OCI-LY3 (cell line): ENCODE data around the gene GFRA4.

Source experiments
- H2AFZ ChIP-seq: fragments of 200-600, 300-600 bp; shearing (Covaris generic); 2 replicates; pipeline ENCODE4 v1.6.0; 2014; ENCODE audit warnings: antibody characterized with exemption, low read depth, low read length
- H3K27ac ChIP-seq: fragments of 200-600, 300-600 bp; sonication (generic); 2 replicates; pipeline ENCODE4 v1.5.1; 2014; ENCODE audit warnings: mild to moderate bottlenecking, low read length, moderate library complexity, mixed read lengths
- H3K27me3 ChIP-seq: fragments of 200-600, 300-600 bp; sonication (generic); 2 replicates; pipeline ENCODE4 v1.6.1; 2014; ENCODE audit warnings: low read depth, low read length, mixed read lengths
- H3K36me3 ChIP-seq: fragments of 200-600, 300-600 bp; sonication (generic); replicated peaks from 2 replicates; pipeline ENCODE3; 2014; ENCODE audit warnings: low read depth, low read length, mixed read lengths
- H3K4me1 ChIP-seq: fragments of 300-600, 200-600 bp; sonication (generic); 2 replicates; pipeline ENCODE4 v1.6.1; 2014; ENCODE audit warnings: low read length, mixed read lengths
- H3K4me2 ChIP-seq: fragments of 200-600, 300-600 bp; sonication (generic); 2 replicates; pipeline ENCODE4 v1.6.1; 2014; ENCODE audit warnings: low read length, mixed read lengths
- H3K4me3 ChIP-seq: fragments of 300-600, 200-600 bp; sonication (generic); 2 replicates; pipeline ENCODE4 v1.5.1; 2014; ENCODE audit warnings: antibody characterized with exemption, mild to moderate bottlenecking, low read length, moderate library complexity
- H3K79me2 ChIP-seq: fragments of 300-600, 200-600 bp; shearing (Covaris generic); 2 replicates; pipeline ENCODE4 v1.6.1; 2014; ENCODE audit warnings: mild to moderate bottlenecking, low read length, mixed read lengths
- H3K9ac ChIP-seq: fragments of 300-600, 200-600 bp; shearing (Covaris generic); 2 replicates; pipeline ENCODE4 v1.6.0; 2014; ENCODE audit warnings: mild to moderate bottlenecking, low read length, moderate library complexity
- H3K9me3 ChIP-seq: fragments of 200-600, 300-600 bp; shearing (Covaris generic); 2 replicates; pipeline ENCODE4 v1.6.1; 2014; ENCODE audit warnings: low read length, mixed read lengths; ENCODE audit not compliant: insufficient read depth
- H4K20me1 ChIP-seq: fragments of 200-600, 300-600 bp; sonication (generic); 2 replicates; pipeline ENCODE4 v1.6.1; 2016; ENCODE audit warnings: low read length, mixed read lengths; ENCODE audit not compliant: insufficient read depth
- EZH2phosphoT487 ChIP-seq: fragments of 200-600 bp; shearing (Covaris generic); IDR thresholded peaks from 2 replicates; pipeline ENCODE4 v1.6.1; 2018; ENCODE audit warnings: antibody characterized with exemption, mixed run types, low read depth
- TF ChIP-seq, protein P1 (sequence below): fragments of 200-600, 300-600 bp; sonication (generic); IDR thresholded peaks from 2 replicates; pipeline ENCODE4 v1.5.1; 2014; ENCODE audit warnings: antibody characterized with exemption, low read length, low read depth

GFRA4 gene

GRCh38 chr20:3689978-3690377 lies 26.8 kb upstream of the GFRA4 start:
- Histone ChIP-seq H3K4me3 (no peak overlapping the region), H3K36me3 (no peaks in the 10 kb centered on the region), H4K20me1 (no peaks in the 10 kb centered on the region)

DNA sequence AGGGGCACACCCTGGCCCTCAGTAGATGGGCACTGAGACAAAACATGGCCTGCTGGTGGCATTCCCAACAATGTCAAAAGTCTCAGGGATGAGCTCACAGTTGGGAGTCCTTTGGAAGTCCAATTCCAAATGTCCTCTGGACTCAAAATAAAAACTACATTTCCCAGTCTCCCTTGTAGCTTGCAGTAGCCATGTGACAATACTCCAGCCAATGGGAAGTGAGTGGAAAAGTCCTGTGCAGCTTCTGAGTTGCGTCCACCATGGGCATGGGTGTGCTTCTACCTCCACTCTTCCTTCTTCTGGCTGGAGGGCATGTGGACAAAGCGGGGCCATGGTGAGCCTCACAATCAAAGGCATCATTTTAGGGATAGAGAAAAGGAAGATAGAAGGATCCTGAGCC lies 24.5 kb upstream of the GFRA4 start:
- H3K27me3 ChIP-seq = 0 out of 2 replicates have a peak, but pooled peaks cover 3% of the 10 kb centered on the region
- H3K36me3 ChIP-seq = no peaks in the 10 kb centered on the region
- no peaks in the 10 kb centered on the region for H3K9me3 ChIP-seq
- no peak overlapping the region for H2AFZ ChIP-seq
- TF ChIP-seq EZH2phosphoT487 = no peak
- TF ChIP-seq, protein P1, sequence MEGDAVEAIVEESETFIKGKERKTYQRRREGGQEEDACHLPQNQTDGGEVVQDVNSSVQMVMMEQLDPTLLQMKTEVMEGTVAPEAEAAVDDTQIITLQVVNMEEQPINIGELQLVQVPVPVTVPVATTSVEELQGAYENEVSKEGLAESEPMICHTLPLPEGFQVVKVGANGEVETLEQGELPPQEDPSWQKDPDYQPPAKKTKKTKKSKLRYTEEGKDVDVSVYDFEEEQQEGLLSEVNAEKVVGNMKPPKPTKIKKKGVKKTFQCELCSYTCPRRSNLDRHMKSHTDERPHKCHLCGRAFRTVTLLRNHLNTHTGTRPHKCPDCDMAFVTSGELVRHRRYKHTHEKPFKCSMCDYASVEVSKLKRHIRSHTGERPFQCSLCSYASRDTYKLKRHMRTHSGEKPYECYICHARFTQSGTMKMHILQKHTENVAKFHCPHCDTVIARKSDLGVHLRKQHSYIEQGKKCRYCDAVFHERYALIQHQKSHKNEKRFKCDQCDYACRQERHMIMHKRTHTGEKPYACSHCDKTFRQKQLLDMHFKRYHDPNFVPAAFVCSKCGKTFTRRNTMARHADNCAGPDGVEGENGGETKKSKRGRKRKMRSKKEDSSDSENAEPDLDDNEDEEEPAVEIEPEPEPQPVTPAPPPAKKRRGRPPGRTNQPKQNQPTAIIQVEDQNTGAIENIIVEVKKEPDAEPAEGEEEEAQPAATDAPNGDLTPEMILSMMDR = no peak
- no peak overlapping the region for H3K9ac ChIP-seq
- H3K4me1 ChIP-seq = peaks cover 3% of the 10 kb centered on the region; the same call in 1 of the 2 replicates
- H4K20me1 ChIP-seq = no peaks in the 10 kb centered on the region
- H3K79me2 ChIP-seq = no peaks in the 10 kb centered on the region
- H3K4me2 ChIP-seq = no peak overlapping the region
- H3K4me3 ChIP-seq = no peak overlapping the region
- H3K27ac ChIP-seq = no peak overlapping the region

More at GRCh38 chr20:3689978-3690377, 26.8 kb upstream of the GFRA4 start:
- H3K4me2 ChIP-seq = no peak overlapping the region
- H3K27ac ChIP-seq = no peak overlapping the region
- H3K9ac ChIP-seq = no peak overlapping the region
- peaks cover 3% of the 10 kb centered on the region; the same call in 1 of the 2 replicates for H3K4me1 ChIP-seq
- no peaks in the 10 kb centered on the region for H3K79me2 ChIP-seq
- TF ChIP-seq EZH2phosphoT487 = no peak
- TF ChIP-seq, protein P1 = no peak
- H2AFZ ChIP-seq = no peak overlapping the region
- no peaks in the 10 kb centered on the region for H3K9me3 ChIP-seq
- H3K27me3 ChIP-seq = no peaks in the 10 kb centered on the region

- H3K4me3 ChIP-seq = no peak overlapping the region
- no peaks in the 10 kb centered on the region for H4K20me1 ChIP-seq
- H3K9me3 ChIP-seq = no peaks in the 10 kb centered on the region
- no peak for TF ChIP-seq EZH2phosphoT487
- TF ChIP-seq, protein P1 = no peak
- no peak overlapping the region for H3K9ac ChIP-seq
- no peaks in the 10 kb centered on the region for H3K36me3 ChIP-seq
- H3K4me2 ChIP-seq = no peak overlapping the region
- no peak overlapping the region for H2AFZ ChIP-seq
- peaks cover 3% of the 10 kb centered on the region; the same call in 1 of the 2 replicates for H3K4me1 ChIP-seq
- H3K79me2 ChIP-seq = no peaks in the 10 kb centered on the region
- no peak overlapping the region for H3K27ac ChIP-seq
- 0 out of 2 replicates have a peak, but pooled peaks cover 3% of the 10 kb centered on the region for H3K27me3 ChIP-seq
Measured at GRCh38 chr20:3686867-3687321, 23.7 kb upstream of the GFRA4 start.

DNA sequence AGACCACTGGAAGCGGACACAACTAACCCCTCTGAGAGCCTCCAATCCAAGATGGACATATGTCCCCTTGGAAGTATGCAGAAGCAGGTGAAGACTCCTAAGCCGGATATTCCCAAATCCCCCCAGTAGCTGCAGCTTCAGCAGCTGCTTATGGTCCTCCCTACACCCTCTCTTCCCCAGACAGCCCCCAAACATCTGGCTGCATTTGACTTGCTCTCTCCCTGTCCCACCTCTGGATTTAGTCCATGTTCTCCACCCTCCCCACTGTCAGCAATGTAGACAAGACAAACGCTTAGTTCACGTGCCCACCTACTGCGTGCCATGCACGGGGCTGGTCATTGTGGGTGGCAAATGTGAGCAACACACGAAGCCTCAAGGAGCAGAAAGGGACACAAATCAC lies 23.2 kb upstream of the GFRA4 start:
- Histone ChIP-seq H3K36me3 (no peaks in the 10 kb centered on the region), H3K4me3 (no peak overlapping the region), H3K79me2 (no peaks in the 10 kb centered on the region), H3K27me3 (0 out of 2 replicates have a peak, but pooled peaks cover 3% of the 10 kb centered on the region), H3K4me1 (peaks cover 3% of the 10 kb centered on the region; the same call in 1 of the 2 replicates), H3K4me2 (no peak overlapping the region), H3K9ac (no peak overlapping the region), H2AFZ (no peak overlapping the region), H3K9me3 (no peaks in the 10 kb centered on the region), H3K27ac (no peak overlapping the region), H4K20me1 (no peaks in the 10 kb centered on the region)
- TF ChIP-seq, protein P1 = no peak
- no peak for TF ChIP-seq EZH2phosphoT487
